H9 (cell line): Measurements from ENCODE around the gene TNFRSF21. TPM values are rescaled to one million over a fixed set of nuclear protein-coding genes. Genes with fewer than 3 reads are reported as not detected.
A peak's percentile ranks its signal among the peaks of the same experiment; 100 is the strongest.

Experiments
- DNase-seq: peaks from one replicate; pipeline ENCODE4 v3.0.0-alpha.2; 2017
- H2AFZ ChIP-seq: one replicate; pipeline ENCODE4 v1.6.1; 2013; ENCODE audit warnings: mild to moderate bottlenecking, low read length, control low read depth, moderate library complexity
- H2AK5ac ChIP-seq: 2 replicates; pipeline ENCODE4 v1.6.1; 2013; ENCODE audit warnings: low read length, control low read depth, mixed read lengths; ENCODE audit not compliant: insufficient read length
- H2BK120ac ChIP-seq: one replicate; pipeline ENCODE4 v1.6.1; 2013; ENCODE audit warnings: low read depth, mild to moderate bottlenecking, low read length, control low read depth, inconsistent platforms; ENCODE audit not compliant: poor library complexity, severe bottlenecking
- H2BK12ac ChIP-seq: 2 replicates; pipeline ENCODE4 v1.6.1; 2013; ENCODE audit warnings: low read length, control low read depth, mixed read lengths, low read depth; ENCODE audit not compliant: insufficient read length
- H2BK15ac ChIP-seq: 2 replicates; pipeline ENCODE4 v1.6.1; 2013; ENCODE audit warnings: low read depth, low read length, control low read depth
- H2BK20ac ChIP-seq: one replicate; pipeline ENCODE4 v1.6.1; 2013; ENCODE audit warnings: low read depth, mild to moderate bottlenecking, low read length, control low read depth, inconsistent platforms; ENCODE audit not compliant: poor library complexity, severe bottlenecking
- H2BK5ac ChIP-seq: 2 replicates; pipeline ENCODE4 v1.6.1; 2013; ENCODE audit warnings: low read length, control low read depth, mixed read lengths; ENCODE audit not compliant: insufficient read length
- H3K14ac ChIP-seq: 2 replicates; pipeline ENCODE4 v1.6.1; 2013; ENCODE audit warnings: low read length, control low read depth; ENCODE audit not compliant: insufficient read depth
- H3K18ac ChIP-seq: 2 replicates; pipeline ENCODE4 v1.6.1; 2013; ENCODE audit warnings: low read depth, mild to moderate bottlenecking, mixed read lengths, low read length, control low read depth; ENCODE audit not compliant: insufficient read length
- H3K23ac ChIP-seq: 2 replicates; pipeline ENCODE4 v1.6.1; 2013; ENCODE audit warnings: low read length, control low read depth, mixed read lengths, low read depth; ENCODE audit not compliant: insufficient read length
- H3K23me2 ChIP-seq: 2 replicates; pipeline ENCODE4 v1.6.1; 2013; ENCODE audit warnings: low read depth, mild to moderate bottlenecking, mixed read lengths, low read length, control low read depth; ENCODE audit not compliant: insufficient read length, poor library complexity, severe bottlenecking
- H3K27ac ChIP-seq: 2 replicates; pipeline ENCODE4 v1.5.1; 2013; ENCODE audit warnings: low read length, control low read depth, mixed read lengths, low read depth; ENCODE audit not compliant: insufficient read length
- H3K27me3 ChIP-seq: 2 replicates; pipeline ENCODE4 v1.6.1; 2013; ENCODE audit warnings: low read length, control low read depth, inconsistent platforms; ENCODE audit not compliant: insufficient read depth
- H3K4ac ChIP-seq: 2 replicates; pipeline ENCODE4 v1.6.1; 2013; ENCODE audit warnings: low read depth, mild to moderate bottlenecking, control low read depth, inconsistent platforms, low read length, moderate library complexity
- H3K4me1 ChIP-seq: 2 replicates; pipeline ENCODE4 v1.6.1; 2013; ENCODE audit warnings: low read length, control low read depth, inconsistent platforms; ENCODE audit not compliant: insufficient read depth
- H3K4me2 ChIP-seq: 2 replicates; pipeline ENCODE4 v1.6.1; 2013; ENCODE audit warnings: low read length, control low read depth, mixed read lengths; ENCODE audit not compliant: insufficient read length, insufficient read depth
- H3K56ac ChIP-seq: 2 replicates; pipeline ENCODE4 v1.6.1; 2013; ENCODE audit warnings: low read depth, mild to moderate bottlenecking, mixed read lengths, low read length, control low read depth; ENCODE audit not compliant: insufficient read length
- H3K79me1 ChIP-seq: 2 replicates; pipeline ENCODE4 v1.6.1; 2013; ENCODE audit warnings: low read depth, mild to moderate bottlenecking, moderate library complexity, low read length, control low read depth, inconsistent platforms; ENCODE audit not compliant: insufficient read depth, poor library complexity, severe bottlenecking
- H3K79me2 ChIP-seq: 2 replicates; pipeline ENCODE4 v1.6.1; 2013; ENCODE audit warnings: low read length, control low read depth, inconsistent platforms; ENCODE audit not compliant: insufficient read depth
- H3K9ac ChIP-seq: 2 replicates; pipeline ENCODE4 v1.6.1; 2013; ENCODE audit warnings: low read length, control low read depth, mixed read lengths; ENCODE audit not compliant: insufficient read length; ENCODE audit errors: extremely low read depth
- H3K9me3 ChIP-seq: one replicate; pipeline ENCODE4 v1.6.1; 2013; ENCODE audit warnings: low read depth, low read length, inconsistent platforms; ENCODE audit not compliant: control insufficient read depth
- H3T11ph ChIP-seq: one replicate; pipeline ENCODE4 v1.6.1; 2013; ENCODE audit warnings: mild to moderate bottlenecking, low read length, control low read depth, inconsistent platforms
- H4K20me1 ChIP-seq: one replicate; pipeline ENCODE4 v1.6.1; 2013; ENCODE audit not compliant: control insufficient read depth, insufficient read length, insufficient read depth
- H4K5ac ChIP-seq: 2 replicates; pipeline ENCODE4 v1.6.1; 2013; ENCODE audit warnings: low read depth, mild to moderate bottlenecking, mixed read lengths, low read length, control low read depth; ENCODE audit not compliant: insufficient read length
- H4K8ac ChIP-seq: replicated peaks from 2 replicates; pipeline ENCODE4 v1.6.1; 2013; ENCODE audit warnings: low read length, control low read depth, mixed read lengths, low read depth; ENCODE audit not compliant: insufficient read length
- H4K91ac ChIP-seq: 2 replicates; pipeline ENCODE4 v1.6.1; 2013; ENCODE audit warnings: low read depth, mild to moderate bottlenecking, moderate library complexity, mixed read lengths, low read length, control low read depth; ENCODE audit not compliant: insufficient read length
- H3K27ac Mint-ChIP-seq, 3 experiments: 2 replicates in 2 of 3; 3 replicates in 1 of 3; pipeline ENCODE4 v1.8.0; 2020 to 2021; ENCODE audit warnings: mixed read lengths in 3 of 3, mild to moderate bottlenecking in 1 of 3, moderate library complexity in 1 of 3
- H3K27me3 Mint-ChIP-seq: 2 replicates; pipeline ENCODE4 v1.8.0; 2021; ENCODE audit warnings: low read depth, mild to moderate bottlenecking, moderate library complexity, mixed read lengths
- H3K36me3 Mint-ChIP-seq, 3 experiments: 2 replicates in 2 of 3; 3 replicates in 1 of 3; pipeline ENCODE4 v1.8.0; 2020 to 2021; ENCODE audit warnings: low read depth in 3 of 3, mixed read lengths in 3 of 3; ENCODE audit not compliant: insufficient read depth in 1 of 3
- H3K4me1 Mint-ChIP-seq, 2 experiments: 2 replicates each; pipeline ENCODE4 v1.8.0; 2020; ENCODE audit warnings: mixed read lengths in 2 of 2
- H3K4me3 Mint-ChIP-seq, 2 experiments: 2 replicates in 1 of 2; 3 replicates in 1 of 2; pipeline ENCODE4 v1.8.0; 2020 to 2021; ENCODE audit warnings: mild to moderate bottlenecking in 2 of 2, mixed read lengths in 2 of 2, moderate library complexity in 1 of 2
- H3K9me3 Mint-ChIP-seq, 2 experiments: 2 replicates in 1 of 2; 3 replicates in 1 of 2; pipeline ENCODE4 v1.8.0; 2020; ENCODE audit warnings: mild to moderate bottlenecking in 2 of 2, mixed read lengths in 2 of 2, moderate library complexity in 1 of 2
- WGBS: extraction: QIAGEN DNeasy Blood & Tissue Kit; methylation state at CpG from one replicate; pipeline ENCODE4 v1.1.7; 2013; ENCODE audit warnings: missing lambda C conversion rate, low lambda C conversion rate, mixed read lengths; ENCODE audit not compliant: insufficient read length; ENCODE audit errors: extremely low coverage; 5-methylcytosine and 5-hydroxymethylcytosine counted together
- total RNA-seq: library from RNA; stranded (reverse); gene quantifications from 2 replicates; pipeline ENCODE4 v1.2.1, GENCODE V29; 2021
- TF ChIP-seq, protein P1 (sequence below): fragments of 200-600 bp; sonication (generic); conservative IDR thresholded peaks from 3 replicates; pipeline ENCODE4 v1.8.0; 2021; ENCODE audit warnings: antibody characterized with exemption, mild to moderate bottlenecking

Gene TNFRSF21
- total RNA-seq, 1 experiment from 2014 or later, result 39.1 TPM

DNA sequence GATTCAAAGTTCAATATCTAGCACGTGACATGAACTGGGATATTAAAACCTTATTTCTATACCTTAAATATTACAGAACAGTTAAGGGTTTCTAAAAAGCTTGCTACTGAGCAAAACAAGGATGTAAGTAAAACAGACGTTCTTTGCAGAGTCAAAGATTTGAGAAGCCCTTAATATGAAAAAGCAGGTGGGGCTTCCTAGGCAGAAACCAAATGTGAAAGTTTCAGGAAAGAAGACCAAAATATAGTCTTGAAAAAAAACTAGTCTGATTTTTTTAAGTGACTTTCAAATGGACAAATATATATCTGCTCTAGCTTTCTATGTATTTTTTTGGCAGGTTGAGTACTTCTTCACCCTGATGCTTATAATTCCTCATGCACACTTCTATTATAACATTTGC is 63.2 kb downstream of the TNFRSF21 start:
- Mint-ChIP-seq H3K36me3 (peaks cover 13 to 22% (median 17%) of the 10 kb centered on the region in 3 experiments), H3K4me1 (peaks cover 30 to 32% of the 10 kb centered on the region in 2 experiments), H3K27ac (peak overlapping the region in 1 of 3 experiments; percentile 46; a peak in 1 of 7 replicates), H3K9me3 (peaks cover 0 to 3% of the 10 kb centered on the region in 2 experiments; a peak in 1 of 5 replicates), H3K4me3 (no peak overlapping the region), H3K27me3 (no peaks in the 10 kb centered on the region)
- H2AFZ ChIP-seq, result no peak overlapping the region
- no peak overlapping the region for H3K18ac ChIP-seq
- H3K9ac ChIP-seq, result no peak overlapping the region
- H3K27me3 ChIP-seq, result no peaks in the 10 kb centered on the region
- H4K8ac ChIP-seq, result no peak overlapping the region
- H3K4me1 ChIP-seq, result no peaks in the 10 kb centered on the region
- no peak overlapping the region for H2BK5ac ChIP-seq
- H2AK5ac ChIP-seq, result no peak overlapping the region
- H3K56ac ChIP-seq, result no peak overlapping the region
- no peaks in the 10 kb centered on the region for H3K79me2 ChIP-seq
- no peak overlapping the region for H2BK15ac ChIP-seq
- WGBS, result no CpG with 5 or more reads among the region's 2 CpGs
- no peaks in the 10 kb centered on the region for H3K79me1 ChIP-seq
- TF ChIP-seq, protein P1, sequence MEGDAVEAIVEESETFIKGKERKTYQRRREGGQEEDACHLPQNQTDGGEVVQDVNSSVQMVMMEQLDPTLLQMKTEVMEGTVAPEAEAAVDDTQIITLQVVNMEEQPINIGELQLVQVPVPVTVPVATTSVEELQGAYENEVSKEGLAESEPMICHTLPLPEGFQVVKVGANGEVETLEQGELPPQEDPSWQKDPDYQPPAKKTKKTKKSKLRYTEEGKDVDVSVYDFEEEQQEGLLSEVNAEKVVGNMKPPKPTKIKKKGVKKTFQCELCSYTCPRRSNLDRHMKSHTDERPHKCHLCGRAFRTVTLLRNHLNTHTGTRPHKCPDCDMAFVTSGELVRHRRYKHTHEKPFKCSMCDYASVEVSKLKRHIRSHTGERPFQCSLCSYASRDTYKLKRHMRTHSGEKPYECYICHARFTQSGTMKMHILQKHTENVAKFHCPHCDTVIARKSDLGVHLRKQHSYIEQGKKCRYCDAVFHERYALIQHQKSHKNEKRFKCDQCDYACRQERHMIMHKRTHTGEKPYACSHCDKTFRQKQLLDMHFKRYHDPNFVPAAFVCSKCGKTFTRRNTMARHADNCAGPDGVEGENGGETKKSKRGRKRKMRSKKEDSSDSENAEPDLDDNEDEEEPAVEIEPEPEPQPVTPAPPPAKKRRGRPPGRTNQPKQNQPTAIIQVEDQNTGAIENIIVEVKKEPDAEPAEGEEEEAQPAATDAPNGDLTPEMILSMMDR, result no peak
- no peak overlapping the region for H3K4ac ChIP-seq
- no peak overlapping the region for H2BK120ac ChIP-seq
- no peak overlapping the region for H4K5ac ChIP-seq
- no peak overlapping the region for H4K91ac ChIP-seq
- no peak overlapping the region for H3K14ac ChIP-seq
- H4K20me1 ChIP-seq, result no peaks in the 10 kb centered on the region
- no peak overlapping the region for H3T11ph ChIP-seq
- H3K27ac ChIP-seq, result no peak overlapping the region
- no peaks in the 10 kb centered on the region for H3K23me2 ChIP-seq
- no peak overlapping the region for H3K23ac ChIP-seq
- no peak overlapping the region for H3K4me2 ChIP-seq
- no peak overlapping the region for H2BK20ac ChIP-seq
- DNase-seq, result no peak
- no peak overlapping the region for H2BK12ac ChIP-seq
- no peaks in the 10 kb centered on the region for H3K9me3 ChIP-seq
